ENCODE results near the gene RIPOR2.

RIPOR2 gene

GRCh38 chr6:24899136-24899996 is 36.4 kb downstream of the RIPOR2 start:
- DNase-seq (ENCODE audit: low read depth), result no peak
- TF ChIP-seq CTCF (IDR thresholded peaks at IDR 0.05; ENCODE audit: insufficient read depth, low read depth, low read length, missing control alignments), result no peak
- no peak overlapping the region for H3K4me3 ChIP-seq (ENCODE audit: low read depth, low read length)

GRCh38 chr6:24898676-24899075 is 37.1 kb downstream of the RIPOR2 start:
- no peak overlapping the region for H3K4me3 ChIP-seq (ENCODE audit: low read depth, low read length)
- TF ChIP-seq CTCF (IDR thresholded peaks at IDR 0.05; ENCODE audit: insufficient read depth, low read depth, low read length, missing control alignments), result no peak
- no peak for DNase-seq (ENCODE audit: low read depth)

- no peak overlapping the region for H3K4me3 ChIP-seq (ENCODE audit: low read depth, low read length)
- no peak for DNase-seq (ENCODE audit: low read depth)
- no peak for TF ChIP-seq CTCF (IDR thresholded peaks at IDR 0.05; ENCODE audit: insufficient read depth, low read depth, low read length, missing control alignments)
These were observed 38.6 kb downstream of the RIPOR2 start for GRCh38 chr6:24897186-24897585.

- no peak for TF ChIP-seq CTCF (IDR thresholded peaks at IDR 0.05; ENCODE audit: insufficient read depth, low read depth, low read length, missing control alignments)
- no peak overlapping the region for H3K4me3 ChIP-seq (ENCODE audit: low read depth, low read length)
- DNase-seq (ENCODE audit: low read depth), result no peak
These were observed 42.4 kb downstream of the RIPOR2 start for GRCh38 chr6:24893342-24893850.

- no peak overlapping the region for H3K4me3 ChIP-seq (ENCODE audit: low read depth, low read length)
- no peak for TF ChIP-seq CTCF (IDR thresholded peaks at IDR 0.05; ENCODE audit: insufficient read depth, low read depth, low read length, missing control alignments)
These were observed 44.8 kb downstream of the RIPOR2 start for GRCh38 chr6:24891004-24891403.

GRCh38 chr6:24890471-24890870 is 45.3 kb downstream of the RIPOR2 start:
- H3K4me3 ChIP-seq (ENCODE audit: low read depth, low read length), result no peak overlapping the region
- no peak for TF ChIP-seq CTCF (IDR thresholded peaks at IDR 0.05; ENCODE audit: insufficient read depth, low read depth, low read length, missing control alignments)
- no peak for DNase-seq (ENCODE audit: low read depth)

More at GRCh38 chr6:24891004-24891403, 44.8 kb downstream of the RIPOR2 start:
- DNase-seq (ENCODE audit: low read depth), result no peak
